ENCODE results near the gene HMCN1.
"Not testable (repeated sequence)": the region's sequence is repeated elsewhere in the genome, so short reads cannot be mapped to it uniquely, and the experiment has no call there.

Gene HMCN1

DNA sequence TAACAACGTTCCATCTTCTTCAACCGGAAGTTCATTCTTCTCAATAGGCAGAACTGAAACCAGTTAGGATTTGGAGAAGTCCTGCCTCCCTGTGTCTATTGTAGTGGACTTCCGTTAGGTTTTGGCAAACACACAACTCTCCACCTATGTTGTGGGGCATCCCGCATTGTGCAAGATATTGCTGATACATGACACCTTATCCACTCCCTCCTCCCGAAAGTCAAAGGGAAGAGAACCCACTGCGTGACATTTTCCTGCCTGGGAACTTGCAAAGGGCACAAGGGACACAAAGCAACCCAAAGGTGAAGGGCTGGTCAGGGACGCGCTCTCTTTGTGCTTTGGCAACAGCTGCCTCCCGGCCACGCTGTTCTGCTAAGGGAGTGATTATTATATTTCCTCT lies 476.1 kb downstream of the HMCN1 start:
- DNase-seq, result no peak

DNA sequence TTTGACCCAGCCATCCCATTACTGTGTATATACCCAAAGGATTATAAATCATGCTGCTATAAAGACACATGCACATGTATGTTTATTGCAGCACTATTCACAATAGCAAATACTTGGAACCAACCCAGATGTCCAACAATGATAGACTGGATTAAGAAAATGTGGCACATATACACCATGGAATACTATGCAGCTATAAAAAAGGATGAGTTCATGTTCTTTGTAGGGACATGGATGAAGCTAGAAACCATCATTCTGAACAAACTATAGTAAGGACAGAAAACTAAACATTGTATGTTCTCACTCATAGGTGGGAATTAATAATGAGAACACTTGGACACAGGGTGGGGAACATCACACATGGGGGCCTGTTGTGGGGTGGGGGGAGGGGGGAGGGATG lies 477.4 kb downstream of the HMCN1 start:
- DNase-seq, result not testable (repeated sequence)

DNA sequence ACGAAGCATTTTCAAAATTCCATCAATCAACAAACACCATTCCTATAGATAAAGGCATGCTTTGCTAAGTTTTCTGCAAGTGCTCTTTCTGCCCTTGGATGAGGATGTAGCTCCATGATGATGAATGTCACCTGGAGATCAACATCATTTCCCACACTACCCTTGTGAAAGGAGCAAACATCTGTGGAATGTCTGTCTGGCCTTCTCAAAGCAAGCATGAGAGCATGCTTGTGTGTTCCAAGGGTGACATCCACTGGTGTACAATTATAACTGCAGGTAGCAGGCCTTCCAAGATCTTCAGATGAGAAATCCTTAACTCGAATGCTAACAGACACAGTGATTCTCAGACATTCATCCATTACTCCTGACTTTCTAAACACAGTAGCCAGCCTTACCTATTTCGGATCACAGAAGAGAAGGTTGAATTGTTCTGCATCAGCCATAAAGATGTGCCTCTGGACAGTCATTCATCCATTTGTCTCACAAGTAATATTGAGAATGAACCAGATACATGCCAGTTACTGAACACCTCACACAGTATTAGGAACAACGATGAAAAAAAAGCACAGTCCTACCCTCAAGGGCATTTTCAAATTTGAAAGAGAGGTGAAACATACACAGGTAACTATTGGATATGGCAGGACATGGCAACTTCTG lies 478.5 kb downstream of the HMCN1 start:
- DNase-seq, result peak in 1 of 2 experiments; percentile 15

DNA sequence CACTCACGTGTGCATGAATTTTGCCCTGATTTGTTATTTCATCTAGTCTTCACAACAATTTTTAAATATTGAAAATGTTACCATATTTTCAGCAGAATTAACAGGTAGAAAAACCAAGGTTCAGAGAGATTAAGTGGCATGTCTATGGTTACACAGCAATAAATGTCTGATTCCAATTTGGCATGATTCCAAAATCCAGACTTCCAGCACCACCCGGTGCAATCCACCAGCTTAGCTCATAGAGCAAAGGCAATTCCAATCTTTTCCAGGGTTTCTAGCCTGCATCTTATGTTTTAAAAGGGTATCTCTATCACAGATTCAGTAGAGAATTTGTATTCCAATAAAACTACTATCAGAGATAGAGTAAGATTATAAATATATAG lies 479.0 kb downstream of the HMCN1 start:
- no peak for DNase-seq

DNA sequence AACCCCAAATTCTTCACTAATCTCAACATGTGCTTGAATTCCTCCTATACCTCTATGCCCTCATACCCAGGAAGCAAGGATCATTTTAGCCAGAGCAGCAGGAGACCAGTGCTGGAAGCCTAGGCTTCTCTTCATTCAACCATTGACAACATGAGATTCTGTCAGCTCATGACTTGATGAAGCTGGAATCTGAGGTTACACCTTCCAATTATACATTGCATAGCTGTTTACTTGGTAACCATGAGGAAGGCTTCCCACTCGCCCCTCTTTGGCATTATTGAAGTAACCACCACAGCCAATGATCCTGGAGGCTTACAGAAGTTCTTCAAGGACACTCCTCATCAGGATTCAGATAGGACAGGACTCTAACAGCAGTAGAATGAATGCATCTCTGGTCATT lies 480.6 kb downstream of the HMCN1 start:
- no peak for DNase-seq

DNA sequence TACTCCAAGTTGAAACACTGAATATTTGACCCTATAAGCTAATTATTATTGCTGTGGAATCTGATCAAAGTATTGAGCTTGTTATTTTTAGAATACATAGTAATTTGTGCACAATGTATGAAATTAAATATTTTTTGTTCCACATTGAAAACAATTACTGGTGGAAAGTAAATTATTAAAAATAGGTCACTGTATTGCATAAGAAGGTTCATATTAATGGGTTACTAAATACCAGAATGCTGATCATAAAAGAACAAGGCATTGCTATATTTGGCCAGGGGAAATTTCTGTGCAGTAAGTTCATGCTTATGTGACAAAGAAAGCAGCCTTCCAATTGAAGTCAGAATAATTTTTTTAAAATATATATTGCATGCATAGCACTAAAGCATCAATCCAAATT lies 481.4 kb downstream of the HMCN1 start:
- DNase-seq, result no peak

DNA sequence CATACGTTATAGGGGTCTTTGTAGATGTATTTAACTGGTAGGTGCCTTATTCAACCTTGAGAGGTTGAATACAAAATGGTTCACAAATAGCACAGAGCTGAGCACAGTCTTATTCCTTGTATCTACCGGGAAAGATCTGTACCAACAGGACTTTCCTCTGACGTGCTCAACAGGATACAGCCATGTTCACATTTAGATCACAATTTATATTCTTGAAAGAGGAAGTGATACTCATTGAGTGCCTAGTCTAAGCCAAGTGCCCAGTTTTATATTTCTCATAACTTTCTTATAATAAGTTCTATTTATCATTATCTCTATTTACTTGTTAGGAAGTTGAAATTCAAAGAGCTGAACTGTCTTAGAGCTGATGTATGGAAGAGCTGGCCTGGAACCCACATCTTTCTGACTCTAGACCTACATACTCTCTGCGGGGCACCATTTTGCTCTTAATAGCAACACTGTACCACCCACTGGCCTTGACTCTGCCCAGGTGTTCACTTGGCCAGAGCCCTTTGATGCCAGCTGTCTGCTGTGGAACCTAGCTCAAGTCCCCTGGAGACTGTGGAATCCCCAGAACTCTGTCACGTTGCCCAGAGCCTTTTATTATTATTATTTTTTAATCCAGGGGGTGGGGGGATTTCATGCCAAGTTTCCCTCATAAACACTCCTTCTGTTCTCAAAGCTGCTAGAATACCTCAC lies 484.6 kb downstream of the HMCN1 start:
- DNase-seq, result no peak

DNA sequence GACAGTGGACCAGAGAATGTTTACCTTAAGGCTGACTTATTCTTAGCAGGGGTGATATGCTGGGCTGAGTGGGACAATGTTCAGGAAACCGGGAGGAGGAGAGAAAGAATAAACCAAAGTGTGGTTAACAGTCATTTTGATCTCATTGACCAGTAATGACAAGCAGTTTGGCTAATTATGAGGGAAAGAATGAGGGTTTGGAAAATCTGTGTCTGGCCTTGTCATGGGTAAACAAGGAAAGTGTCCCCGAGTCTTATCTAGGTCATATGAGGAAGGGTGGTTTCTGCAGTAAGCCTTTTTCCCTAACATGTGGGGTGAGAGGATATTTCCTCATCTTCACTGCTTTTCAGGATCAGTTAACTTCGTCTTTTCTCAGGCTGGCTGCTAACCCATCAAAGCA lies 485.9 kb downstream of the HMCN1 start:
- DNase-seq, result no peak

DNA sequence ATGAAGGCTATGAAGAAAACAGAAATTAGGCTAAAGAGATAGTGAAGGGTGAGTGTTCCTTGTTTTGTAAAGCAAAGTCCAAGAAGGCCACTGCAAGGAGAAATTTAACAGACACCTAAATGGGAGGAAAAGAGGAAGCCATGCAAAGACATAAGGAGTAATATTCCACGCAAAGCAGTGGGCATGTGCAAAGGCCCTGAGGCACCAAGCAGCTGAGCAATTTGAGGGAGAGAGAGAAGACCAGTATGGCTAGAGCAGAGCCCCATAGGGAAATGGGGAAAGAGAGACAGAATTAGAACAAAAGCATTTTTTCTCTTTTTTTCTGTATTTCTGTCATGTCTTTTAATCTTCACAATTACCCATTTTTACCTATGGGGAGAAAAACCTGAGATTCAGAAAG lies 486.7 kb downstream of the HMCN1 start:
- DNase-seq, result no peak

DNA sequence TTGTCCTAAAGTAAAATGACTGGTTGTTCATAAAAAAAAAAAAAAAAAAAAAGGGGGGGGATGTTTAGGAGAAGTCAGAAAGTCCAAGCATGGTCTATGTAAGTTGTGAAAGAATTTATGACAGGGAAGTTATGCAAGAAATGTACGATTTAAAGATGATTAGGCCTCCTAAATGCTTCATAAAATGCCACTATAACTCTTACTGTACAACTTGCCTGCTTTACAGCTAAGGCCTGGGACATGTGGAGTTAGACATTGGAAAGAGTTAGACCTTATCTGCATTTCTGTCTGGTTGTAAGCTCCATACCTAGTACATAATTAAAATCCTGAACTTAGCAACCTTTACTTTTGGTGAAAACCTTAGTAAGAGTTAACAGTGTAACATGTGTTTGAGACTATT lies 490.9 kb downstream of the HMCN1 start:
- DNase-seq, result no peak

DNA sequence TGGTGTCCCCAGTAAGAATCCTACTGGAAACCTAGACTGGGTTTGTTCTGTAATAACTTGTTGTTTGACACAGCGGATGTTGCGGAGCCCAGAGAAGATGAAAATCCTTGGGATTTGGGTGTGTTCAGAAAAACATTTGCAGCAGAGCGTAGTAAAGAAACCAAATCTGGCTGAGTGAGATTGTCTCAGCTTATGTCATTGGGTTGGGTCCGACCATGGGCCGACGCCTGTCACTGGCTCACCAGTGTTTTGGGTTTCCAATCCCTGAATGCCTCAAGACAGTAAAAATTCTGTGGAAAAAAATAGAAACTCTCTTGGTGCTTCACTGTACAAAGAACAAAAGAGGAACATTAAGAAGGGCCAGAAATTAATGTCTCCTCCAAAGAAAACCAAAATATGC lies 494.6 kb downstream of the HMCN1 start:
- DNase-seq, result no peak

DNA sequence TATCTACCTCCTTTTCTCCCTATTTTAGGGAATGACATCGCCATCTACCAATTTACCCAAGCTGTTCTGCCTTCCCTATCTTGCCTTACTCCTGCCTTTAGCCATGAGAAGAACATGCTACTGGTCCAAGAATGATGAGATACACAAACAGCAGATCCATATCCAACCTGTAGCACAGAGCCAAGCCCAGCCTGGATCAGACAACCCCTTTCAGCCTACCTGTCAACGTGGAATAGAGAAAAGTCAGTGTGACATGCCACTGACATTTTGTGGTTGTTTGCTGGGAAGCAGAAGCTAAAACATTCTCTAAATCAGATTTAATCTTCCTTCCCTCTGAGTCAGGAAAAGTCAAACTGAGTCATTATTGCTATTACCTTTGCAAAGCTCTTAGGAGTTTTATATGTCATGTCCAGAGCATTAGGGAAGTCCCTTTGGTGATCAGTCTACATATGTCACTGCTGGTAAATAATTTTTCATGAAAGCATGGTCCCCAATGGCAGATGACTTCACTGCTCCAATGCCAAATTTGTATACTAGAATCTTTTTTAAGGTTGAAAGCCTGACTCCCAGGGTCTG lies 497.8 kb downstream of the HMCN1 start:
- no peak for DNase-seq

DNA sequence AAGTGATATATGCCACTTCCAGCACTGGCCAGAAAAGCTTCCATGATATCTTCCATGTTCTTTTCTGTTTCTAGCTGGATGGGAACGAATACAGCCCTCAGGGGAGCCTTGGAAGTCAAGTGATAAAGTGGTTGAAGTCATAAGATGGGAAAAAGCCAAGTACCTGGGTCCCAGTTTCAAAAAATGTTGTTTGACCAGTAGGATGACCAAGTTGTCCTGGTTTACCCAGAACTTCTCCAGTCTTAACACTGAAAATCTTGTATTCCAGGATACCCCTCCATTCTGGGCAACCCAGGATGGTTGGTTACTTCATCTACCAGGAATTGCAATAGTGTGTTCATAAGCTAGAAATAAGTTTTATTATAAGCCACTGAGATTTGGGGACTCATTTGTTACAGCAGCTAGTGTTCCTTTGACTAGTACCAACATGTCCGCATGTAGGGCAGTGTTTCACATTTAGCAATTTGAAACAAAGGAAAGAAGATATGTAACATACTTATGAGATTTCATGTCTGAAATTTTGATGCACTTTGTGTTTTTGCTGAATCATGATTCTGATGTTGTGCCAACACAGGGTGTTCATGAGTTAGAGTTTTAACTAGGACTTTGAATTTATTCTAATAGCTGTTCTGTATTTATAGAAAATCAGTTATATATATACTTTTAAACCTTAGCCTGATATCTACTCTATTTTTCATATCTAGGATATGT lies 500.9 kb downstream of the HMCN1 start:
- DNase-seq, result no peak

DNA sequence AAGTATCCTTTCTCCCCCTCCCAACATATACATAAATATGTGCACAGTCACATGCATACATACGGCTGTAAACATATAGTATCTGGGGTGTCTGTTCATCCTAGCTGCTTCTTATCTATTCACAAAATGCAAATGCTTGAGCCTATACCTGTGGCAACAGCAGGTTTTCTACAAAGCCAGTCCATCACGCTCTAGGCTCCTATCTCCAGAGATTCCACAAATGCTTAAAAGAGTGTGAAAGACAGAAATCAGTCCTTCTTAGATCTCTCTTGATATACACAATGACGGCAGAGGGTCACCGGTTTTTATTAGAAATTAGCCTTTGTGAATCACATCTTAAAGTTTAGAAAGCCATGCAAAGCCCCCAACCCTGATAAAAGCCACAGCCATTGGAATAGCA lies 501.5 kb downstream of the HMCN1 start:
- no peak for DNase-seq

DNA sequence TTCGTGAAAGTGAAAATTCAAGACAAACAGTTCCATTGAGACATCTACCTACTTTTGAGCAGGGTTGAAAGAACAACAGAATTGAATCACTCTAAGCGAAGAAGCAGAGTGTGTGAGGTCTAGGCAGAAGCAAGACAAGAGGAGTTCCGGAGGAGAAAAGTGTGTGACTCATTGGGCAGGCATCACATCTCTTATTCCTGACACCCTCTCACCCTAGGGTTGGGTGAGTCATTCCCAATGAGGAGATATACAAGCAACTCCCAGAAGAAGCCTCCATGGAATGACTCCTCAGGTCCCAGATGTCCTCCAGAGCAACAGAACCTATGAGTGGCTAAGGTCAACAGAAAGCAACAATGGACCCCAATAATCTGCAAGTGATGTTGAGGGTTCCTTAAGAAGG lies 502.7 kb downstream of the HMCN1 start:
- DNase-seq, result no peak

DNA sequence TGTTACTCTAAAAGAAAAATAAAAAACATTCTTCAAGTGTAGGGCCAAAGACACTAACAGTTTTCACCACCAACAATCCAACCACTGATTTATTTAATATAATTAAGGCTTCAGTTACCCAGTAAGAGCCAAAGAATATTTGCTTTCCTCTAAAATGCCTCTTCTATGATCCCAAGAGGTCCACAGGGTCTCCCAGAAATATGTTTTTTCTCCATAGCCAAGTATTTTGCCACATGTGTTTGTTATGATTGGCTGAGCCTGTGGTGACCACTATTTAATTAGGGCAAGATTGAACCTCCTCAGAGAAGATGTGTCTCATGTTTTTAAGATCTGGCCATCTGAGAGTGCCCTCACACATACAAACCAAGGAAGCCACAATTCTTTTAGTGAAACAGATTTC lies 505.0 kb downstream of the HMCN1 start:
- no peak for DNase-seq

DNA sequence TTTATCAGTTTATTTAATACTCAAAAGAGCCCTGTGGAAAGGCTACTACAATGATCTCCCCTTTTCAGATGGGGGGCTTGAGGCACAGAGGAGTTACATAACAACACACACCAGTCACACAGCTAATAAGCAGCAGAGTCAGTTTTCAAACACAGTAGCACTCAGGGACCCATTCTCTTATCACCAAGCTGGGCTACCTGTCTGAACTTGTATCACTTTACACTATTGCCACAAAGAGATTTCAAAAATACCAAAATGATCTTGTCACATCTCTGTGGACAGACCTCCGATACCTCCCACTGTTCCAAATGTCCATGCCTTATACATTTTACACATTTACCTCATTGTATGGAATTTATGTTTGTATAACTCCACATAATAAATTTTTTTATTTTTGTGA lies 506.2 kb downstream of the HMCN1 start:
- DNase-seq, result no peak

All from activated CD4-positive, alpha-beta T cell treated with anti-CD3 and anti-CD28 coated beads, Interleukin-2, amount 50 U/mL, for 48 hours (primary cell).